Measurements from ENCODE around the gene SLC5A1. TPM values are rescaled to one million over a fixed set of nuclear protein-coding genes. Genes with fewer than 3 reads are reported as not detected.

SLC5A1 gene
- polyA plus RNA-seq, 1 experiment: not detected

- TF ChIP-seq, protein P1, sequence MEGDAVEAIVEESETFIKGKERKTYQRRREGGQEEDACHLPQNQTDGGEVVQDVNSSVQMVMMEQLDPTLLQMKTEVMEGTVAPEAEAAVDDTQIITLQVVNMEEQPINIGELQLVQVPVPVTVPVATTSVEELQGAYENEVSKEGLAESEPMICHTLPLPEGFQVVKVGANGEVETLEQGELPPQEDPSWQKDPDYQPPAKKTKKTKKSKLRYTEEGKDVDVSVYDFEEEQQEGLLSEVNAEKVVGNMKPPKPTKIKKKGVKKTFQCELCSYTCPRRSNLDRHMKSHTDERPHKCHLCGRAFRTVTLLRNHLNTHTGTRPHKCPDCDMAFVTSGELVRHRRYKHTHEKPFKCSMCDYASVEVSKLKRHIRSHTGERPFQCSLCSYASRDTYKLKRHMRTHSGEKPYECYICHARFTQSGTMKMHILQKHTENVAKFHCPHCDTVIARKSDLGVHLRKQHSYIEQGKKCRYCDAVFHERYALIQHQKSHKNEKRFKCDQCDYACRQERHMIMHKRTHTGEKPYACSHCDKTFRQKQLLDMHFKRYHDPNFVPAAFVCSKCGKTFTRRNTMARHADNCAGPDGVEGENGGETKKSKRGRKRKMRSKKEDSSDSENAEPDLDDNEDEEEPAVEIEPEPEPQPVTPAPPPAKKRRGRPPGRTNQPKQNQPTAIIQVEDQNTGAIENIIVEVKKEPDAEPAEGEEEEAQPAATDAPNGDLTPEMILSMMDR (IDR thresholded peaks at IDR 0.05; ENCODE audit: insufficient read depth, low read depth, low read length): no peak
- H3K36me3 ChIP-seq (ENCODE audit: control insufficient read depth, insufficient read depth, low read length): no peaks in the 10 kb centered on the region
- no peak for DNase-seq (ENCODE audit: low read depth)
- ChIA-PET POLR2A (no interaction called here), CTCF (no interaction called here)
- H3K27me3 ChIP-seq (ENCODE audit: control insufficient read depth, insufficient read depth, low read length): 0 out of 2 replicates have a peak, but pooled peaks cover 2% of the 10 kb centered on the region
- no peak overlapping the region for H3K4me3 ChIP-seq (ENCODE audit: low read depth, low read length)
Observed at GRCh38 chr22:32067613-32068012, 24.6 kb downstream of the SLC5A1 start.

GRCh38 chr22:32069579-32070372 is 26.7 kb downstream of the SLC5A1 start:
- POLR2A ChIA-PET: no interaction called here
- TF ChIP-seq, protein P1 (IDR thresholded peaks at IDR 0.05; ENCODE audit: insufficient read depth, low read depth, low read length): no peak
- DNase-seq (ENCODE audit: low read depth): no peak
- peaks cover 4% of the 10 kb centered on the region for H3K27me3 ChIP-seq (ENCODE audit: control insufficient read depth, insufficient read depth, low read length)
- no peak overlapping the region for H3K4me3 ChIP-seq (ENCODE audit: low read depth, low read length)
- H3K36me3 ChIP-seq (ENCODE audit: control insufficient read depth, insufficient read depth, low read length): no peaks in the 10 kb centered on the region
- CTCF ChIA-PET: interaction anchor here (0.6 to 1.3 kb wide), 2 partner anchors 12 to 93 kb away, joined by 4 to 5 read pairs; no protein-coding TSS in a partner anchor

- Histone ChIP-seq H3K36me3 (ENCODE audit: control insufficient read depth, insufficient read depth, low read length) (no peaks in the 10 kb centered on the region), H3K27me3 (ENCODE audit: control insufficient read depth, insufficient read depth, low read length) (peaks cover 13% of the 10 kb centered on the region), H3K4me3 (ENCODE audit: low read depth, low read length) (no peak overlapping the region)
- TF ChIP-seq, protein P1 (IDR thresholded peaks at IDR 0.05; ENCODE audit: insufficient read depth, low read depth, low read length): no peak
- CTCF ChIA-PET: interaction anchor here (0.7 kb wide), 1 partner anchor 37 kb away, joined by 3 read pairs; no protein-coding TSS in a partner anchor
- no peak for DNase-seq (ENCODE audit: low read depth)
- POLR2A ChIA-PET: no interaction called here
Observed at GRCh38 chr22:32073262-32073661, 30.2 kb downstream of the SLC5A1 start.

GRCh38 chr22:32073823-32074380 is 30.8 kb downstream of the SLC5A1 start:
- H3K27me3 ChIP-seq (ENCODE audit: control insufficient read depth, insufficient read depth, low read length): peaks cover 13% of the 10 kb centered on the region
- CTCF ChIA-PET: interaction anchor here (0.7 to 1.2 kb wide), 2 partner anchors 9 to 97 kb away, joined by 3 read pairs; no protein-coding TSS in a partner anchor
- DNase-seq (ENCODE audit: low read depth): no peak
- POLR2A ChIA-PET: no interaction called here
- TF ChIP-seq, protein P1 (IDR thresholded peaks at IDR 0.05; ENCODE audit: insufficient read depth, low read depth, low read length): no peak
- no peaks in the 10 kb centered on the region for H3K36me3 ChIP-seq (ENCODE audit: control insufficient read depth, insufficient read depth, low read length)
- H3K4me3 ChIP-seq (ENCODE audit: low read depth, low read length): no peak overlapping the region

DNA sequence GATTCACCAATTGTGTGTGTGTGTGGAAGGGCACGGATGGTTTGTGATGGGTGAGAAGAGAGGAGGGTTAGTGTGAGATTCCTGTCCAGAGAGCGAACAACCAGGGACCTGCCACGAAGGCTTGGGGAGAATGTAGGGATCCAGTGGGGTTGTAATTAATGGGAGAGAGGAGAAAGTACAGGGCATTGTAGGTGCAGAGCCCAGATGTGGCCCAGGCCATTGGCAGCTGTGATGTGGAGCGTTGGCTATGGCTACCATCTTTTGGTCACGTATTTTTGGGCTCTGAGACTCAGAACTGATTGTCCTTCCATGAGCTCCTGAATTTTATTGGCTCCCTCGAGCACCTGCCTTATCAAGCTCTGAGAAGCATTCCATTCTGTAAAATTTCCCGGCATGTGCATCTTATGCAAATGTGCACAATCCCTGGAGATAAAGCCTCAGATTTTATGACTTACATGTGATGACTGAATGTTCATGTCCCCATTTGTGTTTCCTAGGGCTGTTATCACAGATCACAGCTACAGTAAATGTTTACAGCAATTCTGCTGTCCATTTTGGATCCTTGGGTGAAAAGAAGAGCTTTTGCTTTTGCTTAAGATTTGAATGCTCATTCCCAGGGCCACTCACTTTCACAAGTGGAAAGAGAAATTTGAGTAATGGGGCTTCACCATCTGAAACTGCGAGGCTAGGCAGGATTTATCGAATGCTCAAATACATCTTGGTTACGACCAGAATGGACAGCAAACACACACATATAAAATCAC is 33.1 kb downstream of the SLC5A1 start:
- H3K36me3 ChIP-seq (ENCODE audit: control insufficient read depth, insufficient read depth, low read length): no peaks in the 10 kb centered on the region
- H3K4me3 ChIP-seq (ENCODE audit: low read depth, low read length): no peak overlapping the region
- TF ChIP-seq, protein P1 (IDR thresholded peaks at IDR 0.05; ENCODE audit: insufficient read depth, low read depth, low read length): no peak
- H3K27me3 ChIP-seq (ENCODE audit: control insufficient read depth, insufficient read depth, low read length): peaks cover 13% of the 10 kb centered on the region
- DNase-seq (ENCODE audit: low read depth): no peak
- CTCF ChIA-PET: interaction anchor here (0.9 kb wide), 1 partner anchor 11 kb away, joined by 3 read pairs; no protein-coding TSS in a partner anchor
- POLR2A ChIA-PET: no interaction called here

Measured in BJ (cell line).